Femur (tissue), 1 donor: ENCODE data around the gene ANO6.
"Not testable (repeated sequence)": the region's sequence is repeated elsewhere in the genome, so short reads cannot be mapped to it uniquely, and the experiment has no call there.

ENCODE experiments used
- DNase-seq: peaks from one replicate; pipeline ENCODE4 v3.0.0-alpha.2; 2017

ANO6 gene, protein sequence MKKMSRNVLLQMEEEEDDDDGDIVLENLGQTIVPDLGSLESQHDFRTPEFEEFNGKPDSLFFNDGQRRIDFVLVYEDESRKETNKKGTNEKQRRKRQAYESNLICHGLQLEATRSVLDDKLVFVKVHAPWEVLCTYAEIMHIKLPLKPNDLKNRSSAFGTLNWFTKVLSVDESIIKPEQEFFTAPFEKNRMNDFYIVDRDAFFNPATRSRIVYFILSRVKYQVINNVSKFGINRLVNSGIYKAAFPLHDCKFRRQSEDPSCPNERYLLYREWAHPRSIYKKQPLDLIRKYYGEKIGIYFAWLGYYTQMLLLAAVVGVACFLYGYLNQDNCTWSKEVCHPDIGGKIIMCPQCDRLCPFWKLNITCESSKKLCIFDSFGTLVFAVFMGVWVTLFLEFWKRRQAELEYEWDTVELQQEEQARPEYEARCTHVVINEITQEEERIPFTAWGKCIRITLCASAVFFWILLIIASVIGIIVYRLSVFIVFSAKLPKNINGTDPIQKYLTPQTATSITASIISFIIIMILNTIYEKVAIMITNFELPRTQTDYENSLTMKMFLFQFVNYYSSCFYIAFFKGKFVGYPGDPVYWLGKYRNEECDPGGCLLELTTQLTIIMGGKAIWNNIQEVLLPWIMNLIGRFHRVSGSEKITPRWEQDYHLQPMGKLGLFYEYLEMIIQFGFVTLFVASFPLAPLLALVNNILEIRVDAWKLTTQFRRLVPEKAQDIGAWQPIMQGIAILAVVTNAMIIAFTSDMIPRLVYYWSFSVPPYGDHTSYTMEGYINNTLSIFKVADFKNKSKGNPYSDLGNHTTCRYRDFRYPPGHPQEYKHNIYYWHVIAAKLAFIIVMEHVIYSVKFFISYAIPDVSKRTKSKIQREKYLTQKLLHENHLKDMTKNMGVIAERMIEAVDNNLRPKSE

DNA sequence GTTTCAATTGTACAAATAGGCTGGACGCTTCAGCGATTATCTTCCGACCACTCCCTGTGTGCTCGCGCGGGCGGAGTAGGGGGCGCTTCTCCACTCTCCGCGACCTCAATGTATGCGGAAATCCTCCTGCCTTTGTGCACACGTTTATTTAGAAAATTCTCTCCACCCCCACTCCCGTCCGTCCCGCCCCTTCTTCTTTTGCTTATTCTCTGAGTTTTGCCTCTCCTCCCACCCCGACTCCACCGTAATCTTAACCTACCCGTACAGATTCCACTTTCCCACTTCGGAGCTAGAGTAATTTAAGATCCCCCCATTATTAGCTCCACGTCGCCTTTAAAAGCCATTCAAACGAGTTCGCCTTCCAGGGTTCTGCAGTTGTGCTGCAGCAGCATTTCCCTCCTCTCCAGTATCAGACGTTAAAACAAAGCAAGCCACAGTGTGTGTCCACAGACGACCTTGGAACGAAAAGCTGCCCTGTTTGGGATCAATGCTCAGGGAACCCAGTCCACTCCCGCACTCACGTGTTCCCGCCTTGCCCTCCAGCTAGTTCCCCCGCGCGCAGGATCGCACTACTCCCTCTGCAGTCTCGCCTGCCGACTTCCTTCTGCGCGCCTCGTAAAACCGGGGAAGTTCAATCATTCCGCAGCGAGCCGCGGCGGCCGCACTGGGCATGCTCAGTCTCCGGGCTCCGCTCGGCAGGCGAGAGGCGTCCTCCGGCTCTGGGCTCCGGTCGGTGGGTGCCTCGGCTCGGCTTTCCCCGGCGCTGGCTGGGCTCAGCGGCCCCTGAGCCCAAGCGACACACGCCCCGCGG is at the start of gene ANO6:
Gene ANO6 (plus strand): TSS at position 677 of the 811 bp plus-strand sequence. CDS start 227 bp downstream, outside the sequence.
- DNase-seq = peak; percentile 93

DNA sequence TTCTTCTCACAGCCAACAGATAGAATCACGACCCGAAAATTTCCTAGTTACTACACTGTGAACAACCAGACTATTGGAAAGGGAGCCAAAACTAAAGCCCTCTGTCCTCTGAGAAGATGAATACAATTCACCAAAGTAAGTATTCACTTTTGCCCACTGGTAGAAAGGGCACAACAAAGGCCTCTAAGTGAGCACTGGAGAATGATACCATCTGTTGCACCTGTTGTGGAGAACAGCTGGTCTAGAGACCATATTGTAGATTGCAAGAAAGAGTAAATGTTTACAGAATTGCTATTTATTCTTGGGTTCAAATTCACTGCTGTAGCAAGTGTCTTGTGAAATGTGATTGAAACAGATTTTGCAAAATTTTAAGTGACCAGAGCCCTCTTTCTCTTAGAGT is 46.9 kb upstream of the ANO6 start:
- no peak for DNase-seq

DNA sequence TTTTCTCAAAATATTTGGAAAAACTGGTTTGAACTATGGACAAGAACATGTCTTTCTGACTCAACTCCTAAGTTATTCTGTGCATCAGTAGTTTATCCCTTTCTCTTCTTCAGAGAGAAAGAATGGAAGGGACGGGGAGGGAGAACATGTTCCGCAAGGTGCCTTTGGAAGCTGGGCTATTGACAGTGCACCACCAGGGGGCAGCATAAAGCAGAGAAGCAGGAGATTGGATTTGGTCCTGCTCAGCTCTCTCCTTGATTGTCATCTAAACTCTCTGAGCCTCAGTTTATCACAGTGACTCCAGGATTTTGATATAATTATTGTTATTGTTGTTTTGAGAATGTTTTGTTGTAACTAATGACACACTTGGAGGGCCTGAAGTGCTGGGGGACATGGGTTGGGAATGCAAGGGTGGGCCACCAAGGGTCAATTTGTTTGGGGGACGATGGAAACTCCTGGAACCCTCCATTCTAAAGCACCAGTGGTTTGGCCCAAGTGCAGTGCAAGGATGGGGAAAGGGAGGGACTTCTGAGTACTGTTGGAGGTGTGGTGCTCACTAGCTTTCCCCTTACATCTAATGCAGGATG is 45.3 kb upstream of the ANO6 start:
- DNase-seq = peak; percentile 62

DNA sequence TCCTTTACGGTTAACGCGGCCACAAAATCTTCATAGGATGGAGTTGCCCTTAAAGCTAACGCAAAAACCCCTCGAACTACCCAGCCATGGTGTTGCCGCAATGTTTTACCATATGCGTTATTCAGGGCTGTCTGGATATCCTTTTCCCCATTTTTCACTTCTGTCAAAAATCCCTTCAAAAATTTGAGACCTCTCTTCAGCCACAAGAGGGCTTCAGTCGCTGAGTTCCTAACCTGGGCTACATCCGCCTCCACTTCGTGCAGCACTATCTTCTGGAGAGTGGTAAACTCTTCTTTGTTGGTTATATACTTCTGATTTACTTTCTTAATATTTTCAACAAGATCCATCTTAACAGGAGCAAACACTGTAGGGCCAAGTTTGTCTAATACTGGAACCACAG is 42.6 kb upstream of the ANO6 start:
- DNase-seq = not testable (repeated sequence)

DNA sequence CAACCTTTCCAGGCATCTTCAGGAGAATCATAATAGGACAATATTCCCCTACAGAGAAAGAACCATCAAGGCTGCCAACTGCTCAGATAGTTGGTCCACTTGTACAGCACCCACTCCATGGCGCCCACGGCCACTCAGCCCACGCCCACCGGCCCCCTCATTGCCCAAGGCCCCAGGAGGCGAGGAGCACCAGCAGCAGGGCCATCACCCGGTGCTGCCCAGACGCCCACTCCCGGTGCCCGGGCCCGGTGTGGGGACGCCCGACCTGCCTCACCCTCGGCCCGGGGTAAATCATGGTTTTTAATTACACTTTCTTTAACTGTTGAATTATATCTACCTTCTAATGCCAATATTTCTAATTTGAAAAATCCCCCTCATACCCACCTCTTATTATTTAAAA is 41.3 kb upstream of the ANO6 start:
- no peak for DNase-seq

DNA sequence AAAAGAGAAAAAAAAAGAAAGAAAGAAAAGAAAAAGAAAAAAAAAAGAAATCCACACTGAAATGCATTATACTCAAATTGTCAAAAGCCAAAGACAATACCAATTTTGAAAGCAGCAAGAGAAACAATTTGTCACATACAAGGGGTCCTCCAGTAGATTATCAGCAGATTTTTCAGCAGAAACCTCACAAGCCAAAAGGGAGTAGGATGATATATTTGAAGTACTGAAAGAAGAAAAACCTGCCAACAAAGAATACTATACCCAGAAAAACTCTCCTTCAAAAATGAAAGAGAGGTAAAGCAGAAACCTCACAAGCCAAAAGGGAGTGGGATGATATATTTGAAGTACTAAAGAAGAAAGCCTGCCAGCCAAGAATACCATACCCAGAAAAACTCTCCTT is 37.1 kb upstream of the ANO6 start:
- no peak for DNase-seq

DNA sequence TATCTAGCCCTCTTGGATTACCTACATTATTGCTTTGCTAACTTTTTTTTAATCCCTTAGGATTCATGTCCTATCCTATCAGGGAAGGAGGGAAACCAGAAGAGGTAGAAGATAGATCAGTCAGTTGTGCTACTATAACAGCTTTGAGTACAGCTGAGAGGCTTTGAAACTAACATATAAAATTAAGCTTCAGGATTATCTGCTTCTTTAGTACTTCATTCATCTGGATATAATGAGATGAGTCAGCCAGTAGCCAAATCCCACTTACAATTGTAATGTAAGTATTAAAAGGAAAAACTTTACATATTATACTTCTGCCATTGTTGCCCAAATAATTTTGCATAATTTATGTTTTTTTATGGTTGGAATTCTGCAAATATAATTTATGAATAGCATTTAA is 33.4 kb upstream of the ANO6 start:
- no peak for DNase-seq

DNA sequence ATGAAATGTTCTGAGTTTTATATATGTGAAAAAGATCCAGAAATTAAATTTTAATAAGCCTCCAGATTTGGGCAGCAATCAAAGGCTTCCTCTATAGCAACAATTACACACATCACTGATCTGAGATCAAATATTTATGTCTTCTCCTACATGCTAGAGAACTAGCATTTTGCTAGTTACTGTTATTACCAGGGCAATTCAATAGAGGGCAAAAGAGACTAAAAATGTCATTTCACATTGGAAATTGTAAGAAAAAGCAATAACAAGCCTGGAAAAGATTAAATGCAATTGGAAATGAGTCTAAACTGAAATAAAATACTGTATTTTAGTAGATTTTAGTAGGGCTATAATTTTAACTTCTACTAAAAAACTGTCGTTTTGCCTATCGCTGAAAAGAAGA is 32.6 kb upstream of the ANO6 start:
- DNase-seq = no peak

DNA sequence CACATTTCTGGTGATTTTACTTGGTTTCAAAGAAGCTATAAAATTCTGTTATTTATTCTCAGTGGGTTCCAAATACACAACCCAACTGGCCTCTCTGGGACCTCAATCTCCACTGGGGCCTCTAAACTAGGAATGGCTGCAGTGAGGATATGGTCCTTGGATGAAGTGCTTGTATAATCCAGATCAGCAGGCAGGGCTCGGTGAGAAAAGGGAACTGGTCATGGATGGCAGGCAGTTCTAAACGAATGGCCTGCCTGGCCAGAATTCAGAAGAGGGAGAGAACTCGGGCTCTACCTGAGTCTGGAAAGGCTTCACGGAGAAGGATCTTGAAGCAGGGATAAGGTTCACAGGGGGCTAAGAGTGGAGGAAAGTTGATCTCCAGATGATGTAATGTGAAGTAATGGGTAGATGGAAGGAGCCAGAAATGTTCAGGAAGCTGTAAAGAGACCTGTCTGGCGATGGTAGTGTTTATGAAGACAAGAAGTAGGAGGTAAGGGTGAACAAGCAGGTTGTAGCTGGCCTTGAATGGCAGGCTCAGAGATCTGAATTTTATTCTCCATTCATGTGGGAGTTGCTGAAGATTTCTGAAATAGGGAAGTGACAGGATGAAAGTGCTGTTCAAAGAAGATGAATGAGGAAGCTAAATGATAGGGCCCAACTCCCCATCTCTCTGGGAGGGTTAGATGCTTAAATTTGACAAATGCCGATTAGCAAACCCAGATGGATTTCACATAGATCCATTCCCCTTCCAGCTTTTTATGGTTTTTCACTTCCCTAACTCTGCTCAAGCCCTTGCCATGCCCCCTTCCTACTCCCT is 31.5 kb upstream of the ANO6 start:
- no peak for DNase-seq

DNA sequence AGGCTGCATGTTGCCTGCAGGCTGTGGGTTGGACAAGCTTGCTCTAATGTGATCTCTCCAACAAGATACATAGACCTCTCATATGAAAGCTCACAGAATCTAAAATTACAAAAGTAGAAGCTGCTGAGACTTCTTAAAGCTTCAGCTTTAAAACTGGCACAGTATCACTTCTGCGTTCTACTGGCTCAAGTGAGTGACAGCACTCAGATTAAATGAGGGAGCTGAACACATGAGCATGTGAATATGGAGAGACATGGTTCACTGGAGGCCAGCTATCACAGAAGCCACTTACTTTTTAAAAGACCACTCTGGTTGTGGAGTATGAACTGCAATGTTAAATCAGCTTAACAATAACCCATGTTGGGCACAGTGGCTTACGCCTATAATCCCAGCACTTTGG is 29.1 kb upstream of the ANO6 start:
- DNase-seq = no peak

DNA sequence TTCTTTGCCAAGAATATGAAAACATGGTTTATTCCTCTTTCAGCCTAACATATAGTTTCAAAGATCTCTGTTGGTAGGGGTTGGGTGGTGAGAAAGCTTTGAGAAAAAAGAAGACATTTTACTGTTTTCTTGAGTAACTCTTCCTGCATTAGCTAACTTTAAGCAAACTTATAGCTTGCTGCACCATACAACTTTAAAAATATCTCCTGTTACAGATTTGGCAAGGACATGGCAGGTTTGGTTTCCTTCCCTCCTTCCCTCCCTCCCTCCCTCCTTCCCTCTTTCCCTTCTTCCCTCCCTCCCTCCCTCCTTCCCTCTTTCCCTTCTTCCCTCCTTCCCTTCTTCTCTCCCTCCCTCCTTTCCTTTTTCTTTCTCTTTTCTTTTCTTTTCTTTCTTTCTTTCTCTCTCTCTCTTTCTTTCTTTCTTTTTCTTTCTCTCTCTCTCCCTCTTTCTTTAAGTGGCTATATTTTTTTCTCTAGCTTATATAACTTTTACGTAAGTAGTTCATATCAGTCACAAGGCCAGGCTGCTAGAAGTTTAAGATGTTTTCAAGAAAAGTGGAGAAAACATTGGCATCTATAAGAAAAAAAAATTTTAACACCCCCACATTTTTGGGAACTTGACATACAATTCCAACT is 26.0 kb upstream of the ANO6 start:
- DNase-seq = no peak

DNA sequence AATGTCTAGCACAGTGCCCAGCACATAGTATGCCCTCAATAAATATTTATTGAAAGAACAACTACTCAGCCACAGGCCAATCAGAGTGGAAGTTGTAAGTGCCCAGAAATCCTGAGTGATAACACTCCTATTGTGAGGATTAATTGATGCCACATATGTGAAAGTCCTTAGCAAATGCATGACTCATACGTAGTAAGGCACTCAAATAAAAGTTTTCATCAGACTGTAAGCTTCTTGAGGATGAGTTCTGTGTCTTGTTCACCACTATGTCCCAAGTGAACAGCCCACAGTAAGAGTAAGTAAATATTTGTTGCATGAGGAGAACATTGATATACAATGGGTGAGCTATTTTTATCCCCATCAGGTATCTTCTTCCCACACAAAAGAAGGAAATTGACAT is 24.7 kb upstream of the ANO6 start:
- no peak for DNase-seq

DNA sequence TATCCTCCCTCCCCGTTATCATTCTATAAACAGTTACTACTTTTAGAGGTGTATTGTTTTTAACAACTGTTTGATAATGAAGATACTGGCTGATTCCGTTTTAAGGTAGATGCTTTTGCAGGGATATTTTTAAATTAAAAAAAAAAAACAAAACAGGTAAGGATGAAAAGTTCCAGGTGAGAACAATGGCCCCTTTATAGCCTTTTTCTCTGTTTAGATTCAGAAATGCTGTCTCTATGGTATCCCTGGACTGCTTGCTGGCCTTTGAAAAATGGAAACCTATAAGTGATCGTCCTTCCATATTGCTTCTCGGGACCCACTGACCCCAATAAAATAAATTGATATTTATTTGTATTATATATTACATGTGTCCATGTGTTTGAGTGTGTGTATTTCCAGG is 23.2 kb upstream of the ANO6 start:
- DNase-seq = no peak

DNA sequence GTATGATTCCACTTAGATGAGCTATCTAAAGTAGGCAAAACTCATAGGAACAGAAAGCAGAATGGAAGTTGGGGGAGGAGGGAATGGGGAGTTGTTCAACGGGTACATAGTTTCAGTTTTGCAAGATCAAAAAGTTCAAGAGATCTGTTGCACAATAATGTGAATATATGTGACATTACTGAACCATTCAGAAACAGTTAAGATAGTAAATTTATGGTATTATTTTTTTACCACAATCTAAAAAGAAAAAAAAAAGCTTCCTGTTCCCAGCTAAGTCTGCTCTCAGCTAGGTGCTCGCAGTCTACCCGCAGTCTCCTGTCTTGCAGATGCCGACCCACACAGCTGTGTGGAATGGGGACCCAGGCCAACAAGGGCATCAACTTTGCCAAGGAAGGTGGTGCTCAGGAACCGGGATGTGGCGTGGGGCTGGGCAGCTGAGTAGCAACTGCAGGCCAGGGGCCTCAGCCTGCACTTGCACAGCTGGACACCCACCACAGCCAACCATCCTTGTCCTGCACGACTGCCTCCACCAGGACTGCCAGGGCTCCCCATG is 15.3 kb upstream of the ANO6 start:
- no peak for DNase-seq

DNA sequence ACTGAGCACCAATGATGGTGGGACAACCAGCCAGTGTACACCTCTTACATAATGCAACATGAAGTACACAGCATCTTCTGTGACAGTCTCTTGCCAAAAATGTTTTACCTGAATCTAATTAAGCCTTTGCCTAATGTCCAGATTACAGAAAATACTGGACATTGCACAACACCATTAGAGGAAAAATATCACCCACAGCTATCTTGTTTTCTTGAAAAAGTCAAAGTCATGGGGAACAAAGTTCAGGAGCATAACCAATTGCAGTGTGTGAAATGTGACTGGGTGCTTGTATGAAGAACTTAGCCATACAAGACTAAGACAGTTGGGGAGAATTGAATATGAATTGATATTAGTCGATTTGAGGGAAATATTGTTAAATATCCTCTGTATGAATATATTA is 12.1 kb upstream of the ANO6 start:
- DNase-seq = no peak

DNA sequence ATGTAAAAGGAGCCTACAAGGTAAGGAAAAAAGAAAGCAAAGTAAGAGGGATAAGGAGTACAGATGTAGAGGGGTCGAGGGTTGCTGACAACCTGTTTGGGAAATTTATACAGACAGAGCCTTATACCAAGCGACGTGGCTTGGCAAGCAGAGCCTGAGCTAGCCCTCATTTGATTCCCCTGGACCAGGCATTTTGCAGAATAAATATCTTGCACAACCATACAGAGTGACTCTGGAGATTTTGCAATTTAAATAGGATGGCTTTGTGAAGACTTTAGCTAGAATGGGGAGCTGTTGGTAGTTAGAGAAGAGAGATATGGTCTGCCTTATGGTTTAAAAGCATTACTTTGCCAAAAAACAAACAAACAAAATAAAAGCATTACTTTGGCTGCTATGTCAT is 11.1 kb upstream of the ANO6 start:
- no peak for DNase-seq

DNA sequence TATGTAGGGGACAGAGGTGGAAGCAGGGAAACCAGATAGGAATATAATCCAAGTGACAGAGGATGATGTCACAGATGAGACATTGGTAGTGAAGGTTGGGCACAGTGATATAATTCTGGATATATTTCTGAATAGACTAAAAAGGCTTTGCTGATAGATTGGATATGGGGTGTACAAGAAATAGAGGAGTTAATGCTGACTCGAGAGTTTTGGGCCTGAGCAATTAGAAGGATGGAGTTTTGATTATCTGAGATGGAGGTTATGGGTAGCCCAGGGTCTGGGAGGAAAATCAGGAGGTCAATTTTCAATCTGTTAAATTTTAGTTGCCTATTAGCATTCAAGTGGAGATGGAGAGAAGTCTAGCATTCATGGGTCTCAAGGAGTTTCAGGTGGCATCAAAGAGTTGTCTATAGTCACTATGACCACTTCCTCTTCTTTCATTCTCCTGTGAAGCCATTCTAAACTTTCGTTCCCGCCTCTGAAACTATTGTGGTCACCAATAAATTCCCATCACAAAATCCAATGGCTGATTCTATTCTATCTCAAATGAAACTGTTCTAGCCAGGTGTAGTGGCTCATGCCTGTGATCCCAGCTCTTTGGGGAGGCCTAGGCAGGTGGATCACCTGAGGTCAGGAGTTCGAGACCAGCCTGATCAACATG is 10.6 kb upstream of the ANO6 start:
- no peak for DNase-seq

DNA sequence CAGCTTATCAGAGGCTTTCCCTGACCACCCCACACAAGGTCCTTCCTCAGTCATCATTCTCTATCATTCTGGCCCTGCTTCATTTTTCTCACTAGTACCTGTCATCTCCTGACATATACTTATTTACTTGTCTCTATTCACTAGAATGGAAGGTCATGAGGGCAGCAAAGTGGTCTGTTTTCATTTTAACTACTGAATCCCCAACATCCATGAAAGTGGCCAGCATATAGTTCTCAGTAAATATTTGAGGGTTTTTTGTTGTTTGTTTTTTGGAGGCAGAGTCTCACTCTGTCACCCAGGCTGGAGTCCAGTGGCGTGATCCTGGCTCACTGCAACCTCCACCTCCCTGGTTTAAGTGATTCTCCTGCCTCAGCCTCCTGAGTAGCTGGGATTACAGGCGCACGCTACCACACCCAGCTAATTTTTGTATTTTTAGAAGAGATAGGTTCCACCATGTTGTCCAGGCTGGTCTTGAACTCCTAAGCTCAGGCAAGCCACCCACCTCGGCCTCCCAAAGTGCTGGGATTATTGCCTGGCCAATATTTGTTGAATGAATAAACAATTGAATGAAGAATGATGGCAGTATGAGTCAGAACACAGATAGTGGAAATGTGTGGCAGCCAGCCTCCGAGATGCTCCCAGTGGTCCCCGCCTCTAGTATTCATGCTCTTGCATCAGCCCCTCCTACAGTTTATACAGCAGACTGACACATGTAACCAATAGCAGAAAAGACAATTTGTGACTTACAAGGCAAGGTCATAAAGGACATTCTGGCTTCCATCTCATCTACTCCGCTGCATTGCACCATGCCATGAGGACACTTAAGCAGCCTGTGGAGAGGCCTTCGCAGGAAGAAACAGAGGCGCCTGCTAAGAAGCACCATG is 7.0 kb upstream of the ANO6 start:
- DNase-seq = no peak

DNA sequence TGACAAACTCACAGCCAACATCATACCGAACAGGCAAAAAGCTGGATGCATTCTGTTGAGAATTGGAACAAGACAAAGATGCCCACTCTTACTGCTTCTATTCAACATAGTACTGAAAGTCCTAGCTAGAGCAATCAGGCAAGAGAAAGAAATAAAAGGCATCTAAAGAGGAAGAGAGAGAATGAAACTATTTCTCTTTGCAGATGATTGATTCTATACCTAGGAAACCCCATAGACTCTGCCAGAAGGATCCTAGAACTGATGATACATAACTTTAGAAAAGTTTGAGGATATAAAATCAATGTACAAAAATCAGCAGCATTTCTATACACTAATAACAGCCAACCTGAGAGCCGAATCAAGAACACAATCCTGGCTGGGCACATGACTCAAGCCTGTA is 6.1 kb upstream of the ANO6 start:
- DNase-seq = no peak
